Activated T-helper 1 cell treated with anti-CD3 and anti-CD28 coated beads, Interleukin-12 subunit alpha, Interleukin-12 subunit beta, Interleukin-2, Interleukin-4 antibody, amounts not matched to agents 30 ng/mL and 10 ng/mL and 1 ng/mL, durations not matched to agents 14 hours and 24 hours and 36 hours (primary cell): ENCODE data around the gene CDH13. TPM values are rescaled to one million over a fixed set of nuclear protein-coding genes. Genes with fewer than 3 reads are reported as not detected.

Experiments
- DNase-seq: peaks from one replicate; pipeline ENCODE4 v3.0.0; 2021; ENCODE audit warnings: low spot score
- H3K27ac Mint-ChIP-seq: one replicate; pipeline ENCODE4 v1.8.0; 2021; ENCODE audit warnings: mild to moderate bottlenecking, mixed read lengths
- H3K27me3 Mint-ChIP-seq: one replicate; pipeline ENCODE4 v1.8.0; 2022; ENCODE audit warnings: mild to moderate bottlenecking, moderate library complexity, mixed read lengths; ENCODE audit not compliant: insufficient read depth
- H3K36me3 Mint-ChIP-seq: one replicate; pipeline ENCODE4 v1.8.0; 2021; ENCODE audit warnings: low read depth, mixed read lengths
- H3K4me1 Mint-ChIP-seq: one replicate; pipeline ENCODE4 v1.8.0; 2021; ENCODE audit warnings: low read depth, mixed read lengths
- H3K4me3 Mint-ChIP-seq: one replicate; pipeline ENCODE4 v1.8.0; 2021; ENCODE audit warnings: mild to moderate bottlenecking, moderate library complexity, mixed read lengths
- H3K9me3 Mint-ChIP-seq: one replicate; pipeline ENCODE4 v1.8.0; 2021; ENCODE audit warnings: mixed read lengths
- intact Hi-C: fragments of 100-400 bp; cut with micrococcal nuclease; formaldehyde crosslinking; loops from one replicate; pipeline ENCODE4 v1.15.1; 2024
- total RNA-seq: library from RNA; stranded (reverse); gene quantifications from 2 replicates; pipeline ENCODE4 v1.2.3, GENCODE V29; 2022

Gene CDH13
- total RNA-seq, 1 donor from 2014 or later = not detected

GRCh38 chr16:83700918-83701317 lies 1074.1 kb downstream of the CDH13 start:
- Mint-ChIP-seq H3K27ac (no peak overlapping the region), H3K36me3 (no peaks in the 10 kb centered on the region), H3K27me3 (peaks cover 2% of the 10 kb centered on the region), H3K4me1 (no peaks in the 10 kb centered on the region), H3K4me3 (no peak overlapping the region), H3K9me3 (no peaks in the 10 kb centered on the region)
- intact Hi-C loops = no loop called here
- DNase-seq = no peak

GRCh38 chr16:83701494-83701893 lies 1074.7 kb downstream of the CDH13 start:
- DNase-seq = no peak
- Mint-ChIP-seq H3K27me3 (peaks cover 2% of the 10 kb centered on the region), H3K4me1 (no peaks in the 10 kb centered on the region), H3K9me3 (no peaks in the 10 kb centered on the region), H3K4me3 (no peak overlapping the region), H3K36me3 (no peaks in the 10 kb centered on the region), H3K27ac (no peak overlapping the region)
- intact Hi-C loops = no loop called here

- intact Hi-C loops = no loop called here
- no peak for DNase-seq
- Mint-ChIP-seq H3K27ac (no peak overlapping the region), H3K27me3 (peaks cover 2% of the 10 kb centered on the region), H3K4me1 (no peaks in the 10 kb centered on the region), H3K36me3 (no peaks in the 10 kb centered on the region), H3K9me3 (no peaks in the 10 kb centered on the region), H3K4me3 (no peak overlapping the region)
These were observed 1077.9 kb downstream of the CDH13 start for GRCh38 chr16:83704656-83705055.

GRCh38 chr16:83705856-83706255 lies 1079.1 kb downstream of the CDH13 start:
- H3K27ac Mint-ChIP-seq = no peak overlapping the region
- no peaks in the 10 kb centered on the region for H3K9me3 Mint-ChIP-seq
- intact Hi-C loops = no loop called here
- H3K4me1 Mint-ChIP-seq = no peaks in the 10 kb centered on the region
- H3K36me3 Mint-ChIP-seq = no peaks in the 10 kb centered on the region
- H3K4me3 Mint-ChIP-seq = no peak overlapping the region
- no peak for DNase-seq
- peaks cover 2% of the 10 kb centered on the region for H3K27me3 Mint-ChIP-seq

- Mint-ChIP-seq H3K4me3 (no peak overlapping the region), H3K9me3 (no peaks in the 10 kb centered on the region), H3K27me3 (peaks cover 2% of the 10 kb centered on the region), H3K27ac (no peak overlapping the region), H3K4me1 (no peaks in the 10 kb centered on the region), H3K36me3 (no peaks in the 10 kb centered on the region)
- intact Hi-C loops = no loop called here
- DNase-seq = no peak
These were observed 1079.6 kb downstream of the CDH13 start for GRCh38 chr16:83706394-83706793.

GRCh38 chr16:83711069-83711468 lies 1084.3 kb downstream of the CDH13 start:
- no peaks in the 10 kb centered on the region for H3K27me3 Mint-ChIP-seq
- H3K36me3 Mint-ChIP-seq = no peaks in the 10 kb centered on the region
- no peak for DNase-seq
- intact Hi-C loops = no loop called here
- H3K27ac Mint-ChIP-seq = no peak overlapping the region
- no peaks in the 10 kb centered on the region for H3K4me1 Mint-ChIP-seq
- H3K4me3 Mint-ChIP-seq = no peak overlapping the region
- no peaks in the 10 kb centered on the region for H3K9me3 Mint-ChIP-seq

GRCh38 chr16:83713597-83713996 lies 1086.8 kb downstream of the CDH13 start:
- no peaks in the 10 kb centered on the region for H3K9me3 Mint-ChIP-seq
- no peaks in the 10 kb centered on the region for H3K4me1 Mint-ChIP-seq
- H3K27ac Mint-ChIP-seq = no peak overlapping the region
- no peaks in the 10 kb centered on the region for H3K27me3 Mint-ChIP-seq
- no peak for DNase-seq
- no peaks in the 10 kb centered on the region for H3K36me3 Mint-ChIP-seq
- no peak overlapping the region for H3K4me3 Mint-ChIP-seq
- intact Hi-C loops = no loop called here

- DNase-seq = no peak
- no peaks in the 10 kb centered on the region for H3K9me3 Mint-ChIP-seq
- no peak overlapping the region for H3K27ac Mint-ChIP-seq
- H3K4me3 Mint-ChIP-seq = no peak overlapping the region
- H3K36me3 Mint-ChIP-seq = no peaks in the 10 kb centered on the region
- H3K4me1 Mint-ChIP-seq = no peaks in the 10 kb centered on the region
- intact Hi-C loops = no loop called here
- H3K27me3 Mint-ChIP-seq = no peaks in the 10 kb centered on the region
These were observed 1087.5 kb downstream of the CDH13 start for GRCh38 chr16:83714286-83714685.

- intact Hi-C loops = no loop called here
- Mint-ChIP-seq H3K4me1 (no peaks in the 10 kb centered on the region), H3K27ac (no peak overlapping the region), H3K9me3 (no peaks in the 10 kb centered on the region), H3K4me3 (no peak overlapping the region), H3K36me3 (no peaks in the 10 kb centered on the region), H3K27me3 (no peaks in the 10 kb centered on the region)
- no peak for DNase-seq
These were observed 1088.6 kb downstream of the CDH13 start for GRCh38 chr16:83715217-83715920.

GRCh38 chr16:83717308-83717707 lies 1090.5 kb downstream of the CDH13 start:
- no peaks in the 10 kb centered on the region for H3K27me3 Mint-ChIP-seq
- no peak for DNase-seq
- no peaks in the 10 kb centered on the region for H3K9me3 Mint-ChIP-seq
- no peaks in the 10 kb centered on the region for H3K4me1 Mint-ChIP-seq
- no peaks in the 10 kb centered on the region for H3K36me3 Mint-ChIP-seq
- no peak overlapping the region for H3K27ac Mint-ChIP-seq
- H3K4me3 Mint-ChIP-seq = no peak overlapping the region
- intact Hi-C loops = no loop called here

- Mint-ChIP-seq H3K36me3 (no peaks in the 10 kb centered on the region), H3K4me3 (no peak overlapping the region), H3K9me3 (no peaks in the 10 kb centered on the region), H3K4me1 (no peaks in the 10 kb centered on the region), H3K27me3 (no peaks in the 10 kb centered on the region), H3K27ac (no peak overlapping the region)
- intact Hi-C loops = no loop called here
- no peak for DNase-seq
These were observed 1091.0 kb downstream of the CDH13 start for GRCh38 chr16:83717814-83718213.

GRCh38 chr16:83720213-83720612 lies 1093.4 kb downstream of the CDH13 start:
- H3K4me3 Mint-ChIP-seq = no peak overlapping the region
- intact Hi-C loops = no loop called here
- H3K27me3 Mint-ChIP-seq = no peaks in the 10 kb centered on the region
- no peaks in the 10 kb centered on the region for H3K9me3 Mint-ChIP-seq
- H3K4me1 Mint-ChIP-seq = no peaks in the 10 kb centered on the region
- no peaks in the 10 kb centered on the region for H3K36me3 Mint-ChIP-seq
- H3K27ac Mint-ChIP-seq = no peak overlapping the region
- no peak for DNase-seq

GRCh38 chr16:83720981-83721380 lies 1094.2 kb downstream of the CDH13 start:
- Mint-ChIP-seq H3K4me3 (no peak overlapping the region), H3K4me1 (no peaks in the 10 kb centered on the region), H3K36me3 (no peaks in the 10 kb centered on the region), H3K27me3 (no peaks in the 10 kb centered on the region), H3K9me3 (no peaks in the 10 kb centered on the region), H3K27ac (no peak overlapping the region)
- DNase-seq = no peak
- intact Hi-C loops = no loop called here

- no peak overlapping the region for H3K27ac Mint-ChIP-seq
- H3K4me1 Mint-ChIP-seq = no peaks in the 10 kb centered on the region
- intact Hi-C loops = no loop called here
- no peak overlapping the region for H3K4me3 Mint-ChIP-seq
- no peaks in the 10 kb centered on the region for H3K36me3 Mint-ChIP-seq
- H3K27me3 Mint-ChIP-seq = no peaks in the 10 kb centered on the region
- H3K9me3 Mint-ChIP-seq = no peaks in the 10 kb centered on the region
- DNase-seq = no peak
These were observed 1094.9 kb downstream of the CDH13 start for GRCh38 chr16:83721676-83722075.
